Osteocyte (in vitro differentiated cells): Measurements from ENCODE around the gene PPP1R12B. TPM values are rescaled to one million over a fixed set of nuclear protein-coding genes. Genes with fewer than 3 reads are reported as not detected.
"Not testable (repeated sequence)": the region's sequence is repeated elsewhere in the genome, so short reads cannot be mapped to it uniquely, and the experiment has no call there.

Experiments used
- DNase-seq: peaks from one replicate; pipeline ENCODE4 v3.0.0; 2021; ENCODE audit warnings: mixed read lengths; ENCODE audit not compliant: unreplicated experiment; ENCODE audit errors: extremely low spot score
- H3K27ac Mint-ChIP-seq: one replicate; pipeline ENCODE4 v1.8.0; 2021; ENCODE audit warnings: mild to moderate bottlenecking, mixed read lengths; ENCODE audit not compliant: unreplicated experiment
- H3K27me3 Mint-ChIP-seq: one replicate; pipeline ENCODE4 v1.8.0; 2021; ENCODE audit warnings: mixed read lengths; ENCODE audit not compliant: unreplicated experiment
- H3K36me3 Mint-ChIP-seq: one replicate; pipeline ENCODE4 v1.8.0; 2021; ENCODE audit warnings: mixed read lengths; ENCODE audit not compliant: unreplicated experiment
- H3K4me1 Mint-ChIP-seq: one replicate; pipeline ENCODE4 v1.8.0; 2021; ENCODE audit warnings: mixed read lengths; ENCODE audit not compliant: unreplicated experiment
- H3K4me3 Mint-ChIP-seq: one replicate; pipeline ENCODE4 v1.8.0; 2021; ENCODE audit warnings: mild to moderate bottlenecking, moderate library complexity, mixed read lengths; ENCODE audit not compliant: unreplicated experiment
- H3K9me3 Mint-ChIP-seq: one replicate; pipeline ENCODE4 v1.8.0; 2021; ENCODE audit warnings: mixed read lengths; ENCODE audit not compliant: unreplicated experiment
- CTCF ChIP-seq: fragments of 200-600 bp; sonication (generic); IDR thresholded peaks from 2 replicates; pipeline ENCODE4 v1.5.0; 2021; ENCODE audit warnings: antibody characterized with exemption, mild to moderate bottlenecking, moderate library complexity
- total RNA-seq: library from RNA; stranded (reverse); gene quantifications from 2 replicates; pipeline ENCODE4 v1.2.1, GENCODE V29; 2021

PPP1R12B gene
- total RNA-seq, 1 donor from 2014 or later, result 14.6 TPM

GRCh38 chr1:202464153-202464742 lies 115.7 kb downstream of the PPP1R12B start:
- H3K36me3 Mint-ChIP-seq, H3K9me3 Mint-ChIP-seq, DNase-seq, H3K27ac Mint-ChIP-seq, H3K27me3 Mint-ChIP-seq, H3K4me3 Mint-ChIP-seq: not testable (repeated sequence)
- TF ChIP-seq CTCF, result peak; percentile 70
- peaks cover 18% of the 10 kb centered on the region for H3K4me1 Mint-ChIP-seq

GRCh38 chr1:202465644-202466270 lies 117.3 kb downstream of the PPP1R12B start:
- H3K4me3 Mint-ChIP-seq, H3K4me1 Mint-ChIP-seq, H3K36me3 Mint-ChIP-seq, H3K9me3 Mint-ChIP-seq, H3K27ac Mint-ChIP-seq, H3K27me3 Mint-ChIP-seq, DNase-seq: not testable (repeated sequence)

- H3K27ac Mint-ChIP-seq, H3K4me1 Mint-ChIP-seq, H3K9me3 Mint-ChIP-seq, H3K36me3 Mint-ChIP-seq, DNase-seq, H3K4me3 Mint-ChIP-seq, H3K27me3 Mint-ChIP-seq: not testable (repeated sequence)
Measured at GRCh38 chr1:202466339-202466738, 117.8 kb downstream of the PPP1R12B start.

GRCh38 chr1:202467381-202467780 lies 118.9 kb downstream of the PPP1R12B start:
- not testable (repeated sequence) for H3K27ac Mint-ChIP-seq, H3K4me3 Mint-ChIP-seq, H3K4me1 Mint-ChIP-seq, H3K36me3 Mint-ChIP-seq, DNase-seq, H3K9me3 Mint-ChIP-seq, H3K27me3 Mint-ChIP-seq

GRCh38 chr1:202468695-202469094 lies 120.2 kb downstream of the PPP1R12B start:
- H3K27me3 Mint-ChIP-seq, H3K4me1 Mint-ChIP-seq, H3K4me3 Mint-ChIP-seq, H3K9me3 Mint-ChIP-seq, DNase-seq, H3K27ac Mint-ChIP-seq, H3K36me3 Mint-ChIP-seq: not testable (repeated sequence)

GRCh38 chr1:202469123-202469522 lies 120.6 kb downstream of the PPP1R12B start:
- not testable (repeated sequence) for H3K27ac Mint-ChIP-seq, H3K4me1 Mint-ChIP-seq

GRCh38 chr1:202471246-202471645 lies 122.7 kb downstream of the PPP1R12B start:
- Mint-ChIP-seq H3K4me1 (no peaks in the 10 kb centered on the region), H3K9me3 (no peaks in the 10 kb centered on the region), H3K27ac (no peak overlapping the region), H3K36me3 (peaks cover 3% of the 10 kb centered on the region), H3K4me3 (no peak overlapping the region), H3K27me3 (no peaks in the 10 kb centered on the region)
- DNase-seq, result no peak
- no peak for TF ChIP-seq CTCF

More at GRCh38 chr1:202469123-202469522, 120.6 kb downstream of the PPP1R12B start:
- DNase-seq, H3K4me3 Mint-ChIP-seq, H3K36me3 Mint-ChIP-seq, H3K27me3 Mint-ChIP-seq, H3K9me3 Mint-ChIP-seq: not testable (repeated sequence)

GRCh38 chr1:202472347-202473124 lies 124.0 kb downstream of the PPP1R12B start:
- not testable (repeated sequence) for H3K4me3 Mint-ChIP-seq, H3K27ac Mint-ChIP-seq, H3K27me3 Mint-ChIP-seq, H3K4me1 Mint-ChIP-seq, H3K9me3 Mint-ChIP-seq, H3K36me3 Mint-ChIP-seq, DNase-seq

- not testable (repeated sequence) for H3K4me3 Mint-ChIP-seq, H3K36me3 Mint-ChIP-seq, DNase-seq, H3K27ac Mint-ChIP-seq, H3K27me3 Mint-ChIP-seq, H3K4me1 Mint-ChIP-seq, H3K9me3 Mint-ChIP-seq
Measured at GRCh38 chr1:202473266-202474045, 125.0 kb downstream of the PPP1R12B start.

- not testable (repeated sequence) for DNase-seq, H3K4me1 Mint-ChIP-seq, H3K27ac Mint-ChIP-seq, H3K27me3 Mint-ChIP-seq, H3K4me3 Mint-ChIP-seq
- Mint-ChIP-seq H3K9me3 (peaks cover 10% of the 10 kb centered on the region), H3K36me3 (peaks cover 12% of the 10 kb centered on the region)
Measured at GRCh38 chr1:202479661-202480060, 131.2 kb downstream of the PPP1R12B start.
